Panc1 (cell line): ENCODE results near the gene HOMER2. TPM values are rescaled to one million over a fixed set of nuclear protein-coding genes. Genes with fewer than 3 reads are reported as not detected.

ENCODE experiments used
- ATAC-seq: fragments of 200-7000 bp; cut with Tn5 transposase; 2 replicates; pipeline ENCODE4 v1.9.1; 2020; ENCODE audit warnings: mild to moderate bottlenecking, moderate library complexity
- BruUV-seq: library from RNA; stranded (reverse); fragments of 400-500 nt; replicated peaks from 2 replicates; lab custom pipeline; 2021; lab: Mats Ljungman, UMichigan
- CTCF ChIA-PET: fragments of 300-600 bp; sonication (Branson Sonifier 250); formaldehyde crosslinking; loops from one replicate; lab custom pipeline; 2022; ENCODE audit warnings: antibody characterized with exemption; lab: Charles Lee
- POLR2A ChIA-PET: fragments of 300-600 bp; sonication (Branson Sonifier 250); formaldehyde crosslinking; loops from one replicate; lab custom pipeline; 2022; ENCODE audit warnings: antibody characterized with exemption; lab: Charles Lee
- DNase-seq: peaks from one replicate; pipeline ENCODE4 v3.0.0-alpha.2; 2010; ENCODE audit warnings: low read depth, low spot score
- H3K27ac ChIP-seq: 2 replicates; pipeline ENCODE4 v1.5.1; 2011; ENCODE audit warnings: mild to moderate bottlenecking, low read length, inconsistent platforms
- H3K27me3 ChIP-seq: fragments of 200-500 bp; sonication (Bioruptor generic); 2 replicates; pipeline ENCODE4 v1.6.0; 2014; ENCODE audit warnings: low read length, inconsistent platforms; ENCODE audit not compliant: control insufficient read depth, insufficient read depth
- H3K36me3 ChIP-seq: fragments of 200-500 bp; sonication (Bioruptor generic); 2 replicates; pipeline ENCODE4 v1.5.1; 2014; ENCODE audit warnings: inconsistent platforms, mild to moderate bottlenecking, low read length, moderate library complexity; ENCODE audit not compliant: control insufficient read depth, insufficient read depth
- H3K4me1 ChIP-seq: 2 replicates; pipeline ENCODE4 v1.5.1; 2011; ENCODE audit warnings: inconsistent platforms, mild to moderate bottlenecking, low read length, moderate library complexity; ENCODE audit not compliant: control insufficient read depth, insufficient read depth
- H3K4me3 ChIP-seq, 2 experiments: 2 replicates each; pipeline ENCODE4 v1.5.1; 2011 to 2012; ENCODE audit warnings: low read depth in 2 of 2, low read length in 2 of 2, mild to moderate bottlenecking in 2 of 2, inconsistent platforms in 1 of 2, moderate library complexity in 1 of 2
- H3K9me3 ChIP-seq: fragments of 200-500 bp; sonication (Bioruptor generic); 2 replicates; pipeline ENCODE4 v1.5.1; 2014; ENCODE audit warnings: low read depth, mild to moderate bottlenecking, inconsistent platforms, low read length, moderate library complexity; ENCODE audit not compliant: control insufficient read depth, insufficient read depth
- POLR2AphosphoS5 ChIP-seq: IDR thresholded peaks from 2 replicates; pipeline ENCODE4 v1.6.1; 2012; ENCODE audit warnings: mild to moderate bottlenecking, low read depth, low read length, moderate library complexity
- SIN3A ChIP-seq: IDR thresholded peaks from 2 replicates; pipeline ENCODE4 v1.6.1; 2012; ENCODE audit warnings: low read depth, mild to moderate bottlenecking, low read length, moderate library complexity, borderline replicate concordance; ENCODE audit not compliant: insufficient read depth
- TCF7L2 ChIP-seq: IDR thresholded peaks from 2 replicates; pipeline ENCODE4 v1.6.1; 2011; ENCODE audit warnings: mild to moderate bottlenecking, low read depth, low read length, inconsistent platforms
- in situ Hi-C: cut with HindIII; loops from 2 replicates; pipeline ENCODE4 v1.10.0; 2016; ENCODE audit warnings: low sequenced_read_pairs, low pct_unique_long_range_greater_than_20kb
- intact Hi-C: fragments of 100-400 bp; cut with micrococcal nuclease; formaldehyde crosslinking; loops from one replicate; pipeline ENCODE4 v1.10.0; 2022; ENCODE audit not compliant: unreplicated experiment
- total RNA-seq: library from RNA; stranded (reverse); gene quantifications from one replicate; pipeline ENCODE4 v1.2.1, GENCODE V29; 2021; ENCODE audit not compliant: unreplicated experiment
- TF ChIP-seq, protein P1 (sequence below): fragments of 450-650 bp; IDR thresholded peaks from 2 replicates; pipeline ENCODE4 v1.5.1; 2017; ENCODE audit warnings: mild to moderate bottlenecking
- TF ChIP-seq, protein P2 (sequence below), 2 experiments: IDR thresholded peaks; 2 replicates each; pipeline ENCODE4 v1.6.1; 2011 to 2012; ENCODE audit warnings: low read depth in 2 of 2, control low read depth in 1 of 2, low read length in 1 of 2, mild to moderate bottlenecking in 1 of 2, moderate library complexity in 1 of 2; ENCODE audit not compliant: insufficient read depth in 1 of 2

Gene HOMER2
- total RNA-seq, 1 experiment from 2014 or later = 35.9 TPM

DNA sequence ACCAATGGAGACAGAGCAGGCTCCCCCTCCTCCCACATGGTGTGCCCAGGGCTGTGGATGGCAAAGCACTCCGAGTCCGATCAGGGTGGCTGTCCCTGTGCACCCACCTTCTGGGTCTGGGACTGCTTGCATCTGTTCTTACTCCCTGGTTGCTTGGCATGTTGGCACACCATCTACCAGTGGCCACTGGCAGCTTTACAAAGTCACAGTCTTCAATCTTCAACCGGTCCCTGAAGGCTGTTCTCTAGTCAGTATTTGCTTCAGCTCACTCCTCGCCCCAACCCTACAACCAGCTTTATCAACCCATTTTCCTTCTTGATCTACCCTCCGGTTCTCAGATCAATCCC lies 14.8 kb downstream of the HOMER2 start:
- DNase-seq (no peak), ATAC-seq (no peak)
- no TSS peak for BruUV-seq
- no peaks in the 10 kb centered on the region for H3K9me3 ChIP-seq
- ChIA-PET POLR2A (no interaction called here), CTCF (no interaction called here)
- H3K4me1 ChIP-seq = no peaks in the 10 kb centered on the region
- H3K36me3 ChIP-seq = no peaks in the 10 kb centered on the region
- no peak for TF ChIP-seq SIN3A
- TF ChIP-seq TCF7L2 = no peak
- TF ChIP-seq, protein P1, sequence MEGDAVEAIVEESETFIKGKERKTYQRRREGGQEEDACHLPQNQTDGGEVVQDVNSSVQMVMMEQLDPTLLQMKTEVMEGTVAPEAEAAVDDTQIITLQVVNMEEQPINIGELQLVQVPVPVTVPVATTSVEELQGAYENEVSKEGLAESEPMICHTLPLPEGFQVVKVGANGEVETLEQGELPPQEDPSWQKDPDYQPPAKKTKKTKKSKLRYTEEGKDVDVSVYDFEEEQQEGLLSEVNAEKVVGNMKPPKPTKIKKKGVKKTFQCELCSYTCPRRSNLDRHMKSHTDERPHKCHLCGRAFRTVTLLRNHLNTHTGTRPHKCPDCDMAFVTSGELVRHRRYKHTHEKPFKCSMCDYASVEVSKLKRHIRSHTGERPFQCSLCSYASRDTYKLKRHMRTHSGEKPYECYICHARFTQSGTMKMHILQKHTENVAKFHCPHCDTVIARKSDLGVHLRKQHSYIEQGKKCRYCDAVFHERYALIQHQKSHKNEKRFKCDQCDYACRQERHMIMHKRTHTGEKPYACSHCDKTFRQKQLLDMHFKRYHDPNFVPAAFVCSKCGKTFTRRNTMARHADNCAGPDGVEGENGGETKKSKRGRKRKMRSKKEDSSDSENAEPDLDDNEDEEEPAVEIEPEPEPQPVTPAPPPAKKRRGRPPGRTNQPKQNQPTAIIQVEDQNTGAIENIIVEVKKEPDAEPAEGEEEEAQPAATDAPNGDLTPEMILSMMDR = no peak
- H3K4me3 ChIP-seq = no peak overlapping the region
- H3K27me3 ChIP-seq = no peaks in the 10 kb centered on the region
- intact Hi-C loops (no loop called here), in situ Hi-C loops (no loop called here)
- H3K27ac ChIP-seq = no peak overlapping the region

DNA sequence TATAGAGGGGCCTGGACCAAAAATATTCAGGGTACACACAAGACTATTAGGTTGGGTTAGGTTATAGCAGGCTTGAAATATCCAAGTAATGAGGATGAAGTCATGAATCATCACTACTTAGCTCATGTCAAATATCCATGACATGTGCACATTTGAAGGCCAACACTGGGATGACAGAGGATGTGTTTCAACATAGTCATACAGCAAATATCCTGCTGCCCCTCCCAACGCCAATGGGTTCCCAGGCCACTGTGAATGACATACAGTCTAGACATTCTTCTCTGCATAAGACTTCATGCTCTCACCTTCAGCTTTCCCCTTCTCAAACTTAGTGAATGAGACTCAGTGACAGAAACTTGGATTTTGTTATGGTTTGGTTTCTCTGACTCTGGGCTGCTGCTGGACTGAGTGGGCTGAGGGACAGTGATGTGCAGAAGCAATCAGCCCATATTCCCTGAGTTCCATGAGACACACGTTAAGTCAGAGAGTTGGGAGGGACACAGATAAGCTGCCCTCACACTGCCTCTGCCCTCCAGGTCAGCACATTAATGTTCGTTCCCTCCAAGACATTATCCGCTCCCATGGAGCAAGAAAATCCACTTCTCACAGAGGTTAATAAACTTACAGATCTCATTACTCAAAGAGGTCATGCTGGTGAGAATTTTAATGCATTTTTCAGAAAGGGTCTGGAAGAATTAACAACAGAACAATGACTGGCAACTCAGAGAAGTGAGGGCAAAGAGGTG lies 15.4 kb downstream of the HOMER2 start:
- POLR2A ChIA-PET = no interaction called here
- no peak for TF ChIP-seq POLR2AphosphoS5
- no peak for TF ChIP-seq TCF7L2
- TF ChIP-seq, protein P2, sequence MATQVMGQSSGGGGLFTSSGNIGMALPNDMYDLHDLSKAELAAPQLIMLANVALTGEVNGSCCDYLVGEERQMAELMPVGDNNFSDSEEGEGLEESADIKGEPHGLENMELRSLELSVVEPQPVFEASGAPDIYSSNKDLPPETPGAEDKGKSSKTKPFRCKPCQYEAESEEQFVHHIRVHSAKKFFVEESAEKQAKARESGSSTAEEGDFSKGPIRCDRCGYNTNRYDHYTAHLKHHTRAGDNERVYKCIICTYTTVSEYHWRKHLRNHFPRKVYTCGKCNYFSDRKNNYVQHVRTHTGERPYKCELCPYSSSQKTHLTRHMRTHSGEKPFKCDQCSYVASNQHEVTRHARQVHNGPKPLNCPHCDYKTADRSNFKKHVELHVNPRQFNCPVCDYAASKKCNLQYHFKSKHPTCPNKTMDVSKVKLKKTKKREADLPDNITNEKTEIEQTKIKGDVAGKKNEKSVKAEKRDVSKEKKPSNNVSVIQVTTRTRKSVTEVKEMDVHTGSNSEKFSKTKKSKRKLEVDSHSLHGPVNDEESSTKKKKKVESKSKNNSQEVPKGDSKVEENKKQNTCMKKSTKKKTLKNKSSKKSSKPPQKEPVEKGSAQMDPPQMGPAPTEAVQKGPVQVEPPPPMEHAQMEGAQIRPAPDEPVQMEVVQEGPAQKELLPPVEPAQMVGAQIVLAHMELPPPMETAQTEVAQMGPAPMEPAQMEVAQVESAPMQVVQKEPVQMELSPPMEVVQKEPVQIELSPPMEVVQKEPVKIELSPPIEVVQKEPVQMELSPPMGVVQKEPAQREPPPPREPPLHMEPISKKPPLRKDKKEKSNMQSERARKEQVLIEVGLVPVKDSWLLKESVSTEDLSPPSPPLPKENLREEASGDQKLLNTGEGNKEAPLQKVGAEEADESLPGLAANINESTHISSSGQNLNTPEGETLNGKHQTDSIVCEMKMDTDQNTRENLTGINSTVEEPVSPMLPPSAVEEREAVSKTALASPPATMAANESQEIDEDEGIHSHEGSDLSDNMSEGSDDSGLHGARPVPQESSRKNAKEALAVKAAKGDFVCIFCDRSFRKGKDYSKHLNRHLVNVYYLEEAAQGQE (IDR thresholded peaks at IDR 0.05; ENCODE audit: insufficient read depth in 1 of 2, low read depth in 2 of 2, low read length in 1 of 2) = no peak
- TF ChIP-seq SIN3A = no peak
- TF ChIP-seq, protein P1 = no peak
- ATAC-seq (no peak), DNase-seq (peak; percentile 67)
- H3K4me3 ChIP-seq = no peak overlapping the region
- in situ Hi-C loops (no loop called here), intact Hi-C loops (no loop called here)
- no peaks in the 10 kb centered on the region for H3K27me3 ChIP-seq
- H3K27ac ChIP-seq = no peak overlapping the region
- no peaks in the 10 kb centered on the region for H3K36me3 ChIP-seq
- no peaks in the 10 kb centered on the region for H3K9me3 ChIP-seq
- H3K4me1 ChIP-seq = no peaks in the 10 kb centered on the region
- no TSS peak for BruUV-seq
- CTCF ChIA-PET = no interaction called here
